PC-3 (cell line): ENCODE data around the gene SEMA3C. TPM values are rescaled to one million over a fixed set of nuclear protein-coding genes. Genes with fewer than 3 reads are reported as not detected.
A peak's percentile ranks its signal among the peaks of the same experiment; 100 is the strongest.

Source experiments
- ATAC-seq: fragments of 200-7000 bp; cut with Tn5 transposase; 2 replicates; pipeline ENCODE4 v1.9.1; 2020; ENCODE audit warnings: mild to moderate bottlenecking, moderate library complexity
- BruUV-seq: library from RNA; stranded (reverse); fragments of 400-500 nt; replicated peaks from 2 replicates; lab custom pipeline; 2021; lab: Mats Ljungman, UMichigan
- CTCF ChIA-PET: fragments of 300-600 bp; sonication (Branson Sonifier 250); formaldehyde crosslinking; loops from one replicate; lab custom pipeline; 2022; ENCODE audit warnings: antibody characterized with exemption; lab: Charles Lee
- POLR2A ChIA-PET: fragments of 300-600 bp; sonication (Branson Sonifier 250); formaldehyde crosslinking; loops from one replicate; lab custom pipeline; 2022; ENCODE audit warnings: antibody characterized with exemption; ENCODE audit not compliant: unreplicated experiment; lab: Charles Lee
- DNase-seq: peaks from one replicate; pipeline ENCODE4 v3.0.0-alpha.2; 2015
- H2AFZ ChIP-seq: fragments of 300-600 bp; sonication (generic); 2 replicates; pipeline ENCODE4 v1.6.0; 2016; ENCODE audit warnings: antibody characterized with exemption, low read length
- H3F3A ChIP-seq: fragments of 300-600 bp; sonication (generic); one replicate; pipeline ENCODE4 v1.6.0; 2017; ENCODE audit warnings: antibody characterized with exemption, low read length, control low read depth, mild to moderate bottlenecking; ENCODE audit not compliant: unreplicated experiment
- H3K27ac ChIP-seq: fragments of 300-600 bp; sonication (generic); 2 replicates; pipeline ENCODE4 v1.5.1; 2016; ENCODE audit warnings: mild to moderate bottlenecking, low read length
- H3K27me3 ChIP-seq: fragments of 300-600 bp; sonication (generic); 2 replicates; pipeline ENCODE4 v1.6.1; 2016; ENCODE audit warnings: low read length, mixed read lengths
- H3K36me3 ChIP-seq: fragments of 300-600 bp; sonication (generic); 2 replicates; pipeline ENCODE4 v1.6.1; 2016; ENCODE audit warnings: low read depth, mixed run types, low read length, mixed read lengths
- H3K4me1 ChIP-seq: fragments of 300-600 bp; sonication (generic); 2 replicates; pipeline ENCODE4 v1.5.1; 2016; ENCODE audit warnings: low read length; ENCODE audit not compliant: insufficient read depth
- H3K4me2 ChIP-seq: fragments of 300-600 bp; sonication (generic); 2 replicates; pipeline ENCODE4 v1.6.0; 2016; ENCODE audit warnings: low read length
- H3K4me3 ChIP-seq: fragments of 300-600 bp; sonication (generic); 2 replicates; pipeline ENCODE4 v1.5.1; 2016; ENCODE audit warnings: mild to moderate bottlenecking, low read length, mixed read lengths
- H3K79me2 ChIP-seq: fragments of 300-600 bp; sonication (generic); 2 replicates; pipeline ENCODE4 v1.6.1; 2017; ENCODE audit warnings: low read length, mixed read lengths
- H3K9ac ChIP-seq: fragments of 300-600 bp; sonication (generic); 2 replicates; pipeline ENCODE4 v1.6.0; 2016; ENCODE audit warnings: mild to moderate bottlenecking, low read length
- H3K9me2 ChIP-seq: fragments of 300-600 bp; sonication (generic); replicated peaks from 2 replicates; pipeline ENCODE4 v1.6.1; 2016; ENCODE audit warnings: mixed run types, low read length, mixed read lengths
- H3K9me3 ChIP-seq: fragments of 300-600 bp; sonication (generic); 2 replicates; pipeline ENCODE4 v1.6.1; 2016; ENCODE audit warnings: low read length, mixed read lengths
- H4K20me1 ChIP-seq: fragments of 300-600 bp; sonication (generic); 2 replicates; pipeline ENCODE4 v1.6.1; 2016; ENCODE audit warnings: low read length, mixed read lengths
- EZH2 ChIP-seq: fragments of 300-600 bp; sonication (generic); IDR thresholded peaks from one replicate; pipeline ENCODE4 v1.6.1; 2017; ENCODE audit warnings: antibody characterized with exemption, mild to moderate bottlenecking, low read length; ENCODE audit not compliant: unreplicated experiment
- EZH2phosphoT487 ChIP-seq: fragments of 300-600 bp; sonication (generic); IDR thresholded peaks from 2 replicates; pipeline ENCODE4 v1.6.1; 2018; ENCODE audit warnings: mild to moderate bottlenecking, antibody characterized with exemption, low read length, borderline replicate concordance
- intact Hi-C: fragments of 100-400 bp; cut with micrococcal nuclease; formaldehyde crosslinking; loops from 2 replicates; pipeline ENCODE4 v1.9.0; 2023
- total RNA-seq: library from RNA; depleted of rRNA; stranded (reverse); fragments of >200 nt; gene quantifications from 2 replicates; pipeline ENCODE4 v1.2.3, GENCODE V29; 2014
- TF ChIP-seq, protein P1 (sequence below): fragments of 300-600 bp; sonication (generic); conservative IDR thresholded peaks from 2 replicates; pipeline ENCODE4 v1.5.1; 2017; ENCODE audit warnings: antibody characterized with exemption, low read depth, mild to moderate bottlenecking, low read length

Gene SEMA3C
- total RNA-seq, 1 experiment from 2014 or later = 28.0 TPM

- peak overlapping the region; percentile 87 for H3K4me2 ChIP-seq
- H3K79me2 ChIP-seq = peaks cover 66% of the 10 kb centered on the region
- POLR2A ChIA-PET = interaction anchor here (0.6 kb wide), 1 partner anchor 24 kb away, joined by 4 read pairs; no protein-coding TSS in a partner anchor
Measured at GRCh38 chr7:80916770-80917741, 1.8 kb downstream of the SEMA3C start.

GRCh38 chr7:80910228-80910627 lies 8.6 kb downstream of the SEMA3C start:
- Histone ChIP-seq H3K27ac (no peak overlapping the region), H3K9ac (no peak overlapping the region), H3K36me3 (peaks cover 14% of the 10 kb centered on the region), H4K20me1 (no peaks in the 10 kb centered on the region), H3K9me2 (no peaks in the 10 kb centered on the region), H3K9me3 (no peaks in the 10 kb centered on the region), H3K4me2 (no peak overlapping the region), H3K4me1 (peaks cover 25% of the 10 kb centered on the region), H3K79me2 (peaks cover 57% of the 10 kb centered on the region), H2AFZ (no peak overlapping the region), H3K4me3 (no peak overlapping the region), H3F3A (no peaks in the 10 kb centered on the region), H3K27me3 (no peaks in the 10 kb centered on the region)
- TF ChIP-seq, protein P1, sequence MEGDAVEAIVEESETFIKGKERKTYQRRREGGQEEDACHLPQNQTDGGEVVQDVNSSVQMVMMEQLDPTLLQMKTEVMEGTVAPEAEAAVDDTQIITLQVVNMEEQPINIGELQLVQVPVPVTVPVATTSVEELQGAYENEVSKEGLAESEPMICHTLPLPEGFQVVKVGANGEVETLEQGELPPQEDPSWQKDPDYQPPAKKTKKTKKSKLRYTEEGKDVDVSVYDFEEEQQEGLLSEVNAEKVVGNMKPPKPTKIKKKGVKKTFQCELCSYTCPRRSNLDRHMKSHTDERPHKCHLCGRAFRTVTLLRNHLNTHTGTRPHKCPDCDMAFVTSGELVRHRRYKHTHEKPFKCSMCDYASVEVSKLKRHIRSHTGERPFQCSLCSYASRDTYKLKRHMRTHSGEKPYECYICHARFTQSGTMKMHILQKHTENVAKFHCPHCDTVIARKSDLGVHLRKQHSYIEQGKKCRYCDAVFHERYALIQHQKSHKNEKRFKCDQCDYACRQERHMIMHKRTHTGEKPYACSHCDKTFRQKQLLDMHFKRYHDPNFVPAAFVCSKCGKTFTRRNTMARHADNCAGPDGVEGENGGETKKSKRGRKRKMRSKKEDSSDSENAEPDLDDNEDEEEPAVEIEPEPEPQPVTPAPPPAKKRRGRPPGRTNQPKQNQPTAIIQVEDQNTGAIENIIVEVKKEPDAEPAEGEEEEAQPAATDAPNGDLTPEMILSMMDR = no peak
- no peak for TF ChIP-seq EZH2
- no peak for TF ChIP-seq EZH2phosphoT487
- no TSS peak for BruUV-seq
- ATAC-seq (no peak), DNase-seq (no peak)
- CTCF ChIA-PET = no interaction called here
- POLR2A ChIA-PET = interaction anchor here (0.6 kb wide), 1 partner anchor 138 kb away, joined by 3 read pairs; no protein-coding TSS in a partner anchor
- intact Hi-C loops = loop anchor here (10.0 kb wide), 1 partner anchor 185 kb away; no protein-coding TSS in a partner anchor

More at GRCh38 chr7:80916770-80917741, 1.8 kb downstream of the SEMA3C start:
- CTCF ChIA-PET = interaction anchor here (0.6 kb wide), 1 partner anchor 1133 kb away, joined by 4 read pairs; no protein-coding TSS in a partner anchor
- no peak for ATAC-seq
- peaks cover 20% of the 10 kb centered on the region for H3K36me3 ChIP-seq
- H3K4me3 ChIP-seq = peak overlapping the region; percentile 96
- H2AFZ ChIP-seq = no peak overlapping the region
- peaks cover 66% of the 10 kb centered on the region for H3K4me1 ChIP-seq
- no peaks in the 10 kb centered on the region for H3K9me2 ChIP-seq
- H3K27ac ChIP-seq = peak overlapping the region; percentile 75
- H3K9me3 ChIP-seq = no peaks in the 10 kb centered on the region
- peaks cover 7% of the 10 kb centered on the region; the same call in 1 of the 2 replicates for H4K20me1 ChIP-seq
- H3K9ac ChIP-seq = peak overlapping the region; percentile 85
- H3F3A ChIP-seq = peaks cover 6% of the 10 kb centered on the region
- DNase-seq = peak; percentile 94
- TF ChIP-seq, protein P1 = peak; percentile 69
- no peak for TF ChIP-seq EZH2phosphoT487
- BruUV-seq = no TSS peak
- intact Hi-C loops = loop anchor here (10.0 kb wide), 1 partner anchor 192 kb away; no protein-coding TSS in a partner anchor
- H3K27me3 ChIP-seq = no peaks in the 10 kb centered on the region
